NK-92 (cell line): ENCODE measurements around the gene ATP1B2.
A peak's percentile ranks its signal among the peaks of the same experiment; 100 is the strongest.

ENCODE experiments used
- DNase-seq: peaks from one replicate; lab custom pipeline; 2025; ENCODE audit not compliant: unreplicated experiment; lab: John Stamatoyannopoulos, UW

The ATP1B2 gene

GRCh38 chr17:7684851-7685532 is 34.3 kb downstream of the ATP1B2 start:
- no peak for DNase-seq

GRCh38 chr17:7685533-7686221 is 35.0 kb downstream of the ATP1B2 start:
- DNase-seq: no peak

- no peak for DNase-seq
These were observed 35.7 kb downstream of the ATP1B2 start for GRCh38 chr17:7686222-7687071.

- peak; percentile 29 for DNase-seq
These were observed 36.6 kb downstream of the ATP1B2 start, which contains the start of gene TP53 for GRCh38 chr17:7687072-7687907. Gene TP53, minus strand, starts transcription at chr17:7687490. Its CDS starts 10,896 bp downstream, at chr17:7676594.

GRCh38 chr17:7687908-7688807 is 37.4 kb downstream of the ATP1B2 start, which contains the start of gene WRAP53:
Gene WRAP53, plus strand, starts transcription at chr17:7688477. Its CDS starts 172 bp downstream, at chr17:7688649.
- DNase-seq: peak; percentile 66

GRCh38 chr17:7688808-7689316 is 38.1 kb downstream of the ATP1B2 start:
- DNase-seq: no peak

GRCh38 chr17:7695586-7695985 is 44.9 kb downstream of the ATP1B2 start:
- no peak for DNase-seq

- no peak for DNase-seq
These were observed 47.3 kb downstream of the ATP1B2 start for GRCh38 chr17:7697828-7698588.

- no peak for DNase-seq
These were observed 49.8 kb downstream of the ATP1B2 start for GRCh38 chr17:7700510-7700909.

GRCh38 chr17:7701681-7702080 is 51.0 kb downstream of the ATP1B2 start:
- no peak for DNase-seq

- no peak for DNase-seq
These were observed 52.0 kb downstream of the ATP1B2 start for GRCh38 chr17:7702776-7703175.

GRCh38 chr17:7703584-7704479 is 53.1 kb downstream of the ATP1B2 start:
- no peak for DNase-seq

- no peak for DNase-seq
These were observed 54.0 kb downstream of the ATP1B2 start, which contains the start of gene EFNB3 for GRCh38 chr17:7704601-7705268. Gene EFNB3, plus strand, starts transcription at chr17:7705202. Its CDS starts 397 bp downstream, at chr17:7705599.

- no peak for DNase-seq
These were observed 54.8 kb downstream of the ATP1B2 start for GRCh38 chr17:7705269-7706255.

GRCh38 chr17:7706631-7707354 is 56.1 kb downstream of the ATP1B2 start:
- no peak for DNase-seq
